Nucleus accumbens (tissue), 56 donors: Measurements from ENCODE around the gene MKRN1.
"Not testable (repeated sequence)": the region's sequence is repeated elsewhere in the genome, so short reads cannot be mapped to it uniquely, and the experiment has no call there.

ENCODE experiments used
- DNase-seq, 56 donors: peaks; one replicate each; lab custom pipeline; 2025; lab: John Stamatoyannopoulos, UW

MKRN1 gene

GRCh38 chr7:140485500-140486265 lies 6.4 kb upstream of the MKRN1 start:
- no peak for DNase-seq

- DNase-seq, result no peak
These were observed 5.7 kb upstream of the MKRN1 start for GRCh38 chr7:140484951-140485499.

- DNase-seq, result no peak
These were observed 5.2 kb upstream of the MKRN1 start for GRCh38 chr7:140484479-140484878.

- DNase-seq, result no peak
These were observed 407 bp upstream of the MKRN1 start for GRCh38 chr7:140479739-140480084.

- peak in 44 of 56 donors; percentile 6 to 65 (median 40) for DNase-seq
These were observed 851 bp downstream of the MKRN1 start for GRCh38 chr7:140478246-140479061.

DNA sequence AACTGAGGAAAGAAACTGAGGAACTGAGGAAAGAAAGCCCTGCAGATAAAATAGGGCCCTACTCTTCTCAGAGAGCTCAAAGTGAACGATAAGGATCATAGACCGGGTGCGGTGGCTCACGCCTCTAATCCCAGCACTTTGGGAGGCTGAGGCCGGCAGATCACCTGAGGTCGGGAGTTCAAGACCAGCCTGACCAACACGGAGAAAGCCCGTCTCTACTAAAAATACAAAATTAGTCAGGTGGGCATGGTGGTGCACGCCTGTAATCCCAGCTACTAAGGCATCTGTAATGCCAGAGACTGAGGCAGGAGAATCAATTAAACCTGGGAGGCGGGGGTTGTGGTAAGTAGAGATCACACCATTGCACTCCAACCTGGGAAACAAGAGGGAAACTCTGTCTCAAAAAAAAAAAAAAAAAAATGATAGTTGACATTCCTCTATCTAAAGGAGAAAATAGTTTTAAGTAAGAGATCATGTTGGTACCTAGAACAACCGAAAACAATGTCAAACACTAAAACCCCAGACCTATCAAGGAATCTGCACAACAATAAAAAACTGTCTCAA lies 2.5 kb downstream of the MKRN1 start:
- DNase-seq, result no peak

- DNase-seq, result peak in 4 of 56 donors; percentile 3 to 48 (median 10)
These were observed 3.5 kb downstream of the MKRN1 start for GRCh38 chr7:140475747-140476333.

GRCh38 chr7:140463111-140463510 lies 16.2 kb downstream of the MKRN1 start:
- no peak for DNase-seq

- peak in 1 of 56 donors; percentile 2 for DNase-seq
These were observed 20.4 kb downstream of the MKRN1 start for GRCh38 chr7:140458916-140459315.

DNA sequence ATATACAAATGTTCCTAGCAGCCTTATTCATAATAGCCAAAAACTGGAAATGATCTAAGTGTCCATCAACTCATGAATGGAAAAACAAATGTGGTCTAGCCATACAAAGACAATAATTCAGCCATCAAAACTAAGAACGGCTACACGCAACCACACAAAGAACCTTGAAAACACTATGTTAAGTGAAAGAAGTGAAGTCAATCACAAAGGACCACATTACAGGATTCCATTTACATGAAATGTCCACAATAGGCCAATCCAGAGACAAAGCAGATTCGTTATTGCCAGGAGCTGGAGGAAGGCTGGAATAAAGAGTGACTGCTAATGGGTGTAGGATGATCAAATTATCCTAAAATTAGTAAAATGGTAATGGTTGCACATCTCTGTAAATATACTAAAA lies 21.1 kb downstream of the MKRN1 start:
- DNase-seq, result no peak

DNA sequence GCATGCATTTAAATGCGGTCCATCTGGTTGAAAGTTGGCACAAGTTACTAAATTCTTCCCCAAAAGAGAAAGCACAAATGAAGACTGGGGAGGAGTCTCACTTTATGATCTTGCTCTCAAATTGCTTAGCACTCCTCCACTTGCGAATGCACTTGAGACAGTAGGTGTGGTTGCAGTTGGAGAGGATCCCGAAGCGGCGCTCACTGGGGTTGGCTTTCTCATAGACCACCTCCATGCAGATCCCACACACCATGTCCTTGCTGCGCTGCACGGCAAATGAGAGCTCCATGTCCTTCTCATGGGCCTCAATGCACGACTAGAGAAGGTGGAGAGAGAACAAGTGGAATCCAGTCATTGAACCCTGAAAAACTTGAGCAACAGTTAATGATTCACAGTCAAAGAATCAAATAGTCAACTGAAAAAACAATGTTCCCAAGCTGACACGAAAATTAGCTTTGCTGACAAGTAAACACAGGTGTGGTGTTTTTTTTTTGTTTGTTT lies 22.7 kb downstream of the MKRN1 start:
- no peak for DNase-seq

- DNase-seq, result no peak
These were observed 23.6 kb downstream of the MKRN1 start for GRCh38 chr7:140455743-140456142.

GRCh38 chr7:140454657-140455015 lies 24.7 kb downstream of the MKRN1 start:
- DNase-seq, result no peak

DNA sequence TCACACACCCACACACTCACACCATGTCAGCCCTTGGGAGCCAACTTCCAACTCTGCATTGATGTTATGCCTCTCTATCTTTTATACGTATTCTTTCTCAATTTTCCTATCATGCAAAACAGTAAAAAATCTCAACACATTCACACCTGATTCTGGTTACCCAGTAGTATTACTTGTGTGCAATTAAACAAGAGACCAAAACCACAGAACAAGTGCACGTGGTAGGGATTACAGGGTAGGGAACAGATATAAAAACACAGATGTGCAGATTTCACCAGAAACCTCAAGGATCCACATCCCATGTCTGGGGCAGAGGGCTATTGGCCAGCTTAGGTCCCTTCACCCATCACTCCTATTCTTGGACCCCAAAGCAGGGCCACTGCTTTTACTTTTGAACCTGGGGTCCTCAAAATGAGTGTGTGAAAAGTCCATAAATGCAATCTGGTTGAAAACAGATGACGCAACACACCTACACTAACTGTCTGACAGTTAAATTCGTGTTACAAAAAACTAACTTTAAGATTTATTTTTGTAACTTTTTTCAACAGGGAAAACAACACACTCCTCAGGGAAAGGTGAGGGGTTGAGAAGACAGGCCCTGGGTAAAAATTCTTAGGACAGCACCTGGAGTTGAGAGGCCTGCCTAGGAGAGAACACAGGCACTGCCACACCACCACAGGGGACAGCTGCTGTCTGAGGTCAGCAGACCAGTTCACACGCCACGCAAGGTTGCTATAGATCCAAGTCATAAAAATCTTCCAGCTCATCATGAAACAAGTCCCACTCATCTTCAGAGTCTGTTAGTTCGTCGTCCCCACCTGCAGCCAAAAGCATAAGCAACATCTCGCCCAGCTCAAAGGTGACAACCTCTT lies 25.3 kb downstream of the MKRN1 start:
- not testable (repeated sequence) for DNase-seq

- DNase-seq, result no peak
These were observed 26.0 kb downstream of the MKRN1 start for GRCh38 chr7:140453273-140453672.

DNA sequence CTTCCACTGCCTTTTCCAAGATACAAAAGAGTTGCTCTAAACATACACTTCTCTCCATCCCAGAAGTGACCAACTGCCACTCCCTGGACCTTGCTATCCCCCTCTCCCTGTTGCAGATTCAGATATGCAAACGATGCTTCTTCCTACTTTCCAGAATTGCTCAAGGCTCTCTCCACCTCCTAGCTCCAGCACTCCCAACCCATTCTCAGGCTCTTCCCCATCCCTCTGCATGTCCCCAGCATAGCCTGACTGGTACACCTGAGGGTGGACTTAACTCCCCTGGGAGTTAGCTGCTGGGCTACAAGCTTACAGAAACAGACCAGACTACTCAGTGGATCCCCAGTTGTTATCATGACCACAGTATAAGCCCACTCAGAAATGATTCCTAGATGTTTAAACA lies 27.6 kb downstream of the MKRN1 start:
- DNase-seq, result no peak

DNA sequence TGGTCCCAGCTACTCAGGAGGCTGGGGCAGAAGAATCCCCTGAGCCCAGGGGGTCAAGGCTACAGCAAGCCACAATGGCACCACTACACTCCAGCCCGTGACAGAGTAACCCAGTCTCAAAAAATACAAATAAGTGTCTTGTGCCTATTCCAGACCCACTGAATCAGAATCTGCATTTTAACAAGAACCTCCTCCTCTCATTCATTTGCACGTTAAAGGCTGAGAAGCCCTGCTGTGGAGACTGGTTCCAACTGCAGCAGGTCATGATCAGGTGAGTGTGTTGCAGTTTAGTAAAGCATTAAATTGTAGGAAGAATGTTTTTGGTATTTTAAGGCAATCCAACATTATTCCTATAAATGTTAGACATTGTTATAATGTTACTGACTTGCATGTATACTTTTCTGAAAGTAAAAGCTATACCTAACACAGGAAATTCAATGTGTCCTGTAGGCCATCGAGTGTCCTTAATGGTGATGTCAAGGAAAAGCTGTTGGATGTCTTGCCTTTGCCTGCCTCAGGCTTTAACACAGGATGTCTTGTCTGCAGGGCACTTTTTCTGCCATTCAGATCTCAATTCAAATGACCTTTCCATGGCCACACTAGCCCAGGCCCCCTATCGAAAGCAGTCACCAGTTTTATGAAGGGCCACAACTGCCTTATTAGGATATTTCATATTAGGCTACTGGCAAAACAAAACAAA lies 30.4 kb downstream of the MKRN1 start:
- DNase-seq, result no peak

DNA sequence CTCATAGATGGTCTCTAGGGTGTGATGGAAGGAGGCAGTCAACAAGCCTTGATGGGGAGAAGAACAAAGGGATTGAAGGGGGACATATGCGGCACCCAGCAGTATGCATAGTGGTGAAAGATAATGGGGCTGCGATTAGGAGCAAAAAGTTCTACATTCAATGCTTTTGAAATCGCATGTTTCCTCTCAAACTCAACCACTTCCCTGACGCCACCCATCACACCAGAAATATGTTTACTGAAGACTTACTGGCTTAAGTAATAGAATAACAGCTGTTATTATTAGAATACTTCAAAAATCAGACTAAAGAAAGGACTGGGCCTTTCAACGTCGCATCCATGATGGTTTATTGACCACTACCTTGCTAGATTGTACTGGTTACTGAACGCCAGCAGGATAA lies 31.5 kb downstream of the MKRN1 start:
- DNase-seq, result no peak

DNA sequence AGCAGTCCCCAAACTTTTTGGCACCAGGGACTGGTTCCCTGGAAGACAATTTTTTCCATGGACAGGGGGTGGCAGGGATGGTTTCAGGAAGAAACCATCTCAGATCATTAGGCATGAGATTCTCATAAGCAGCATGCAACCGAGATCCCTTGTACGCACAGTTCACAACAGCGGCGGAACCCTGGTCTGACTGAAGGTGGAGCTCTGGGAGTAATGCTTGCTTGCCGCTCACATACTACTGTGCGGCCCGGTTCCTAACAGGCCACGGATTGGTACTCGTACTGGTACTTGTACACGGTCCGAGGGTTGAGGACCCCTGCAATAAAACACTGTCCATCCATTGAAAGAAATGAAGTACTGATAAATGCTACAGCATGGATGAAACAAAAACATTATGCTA lies 32.8 kb downstream of the MKRN1 start:
- DNase-seq, result no peak
